CD4-positive, alpha-beta T cell treated with Interleukin-4 for 1 hour (primary cell): ENCODE measurements around the gene NECTIN3.

Source experiments
- DNase-seq, 2 donors: peaks; one replicate each; pipeline ENCODE4 v3.0.0-alpha.2; 2020 to 2022

Gene NECTIN3

GRCh38 chr3:111210003-111210711 is 138.5 kb downstream of the NECTIN3 start:
- peak in 1 of 2 donors; percentile 13 for DNase-seq

DNA sequence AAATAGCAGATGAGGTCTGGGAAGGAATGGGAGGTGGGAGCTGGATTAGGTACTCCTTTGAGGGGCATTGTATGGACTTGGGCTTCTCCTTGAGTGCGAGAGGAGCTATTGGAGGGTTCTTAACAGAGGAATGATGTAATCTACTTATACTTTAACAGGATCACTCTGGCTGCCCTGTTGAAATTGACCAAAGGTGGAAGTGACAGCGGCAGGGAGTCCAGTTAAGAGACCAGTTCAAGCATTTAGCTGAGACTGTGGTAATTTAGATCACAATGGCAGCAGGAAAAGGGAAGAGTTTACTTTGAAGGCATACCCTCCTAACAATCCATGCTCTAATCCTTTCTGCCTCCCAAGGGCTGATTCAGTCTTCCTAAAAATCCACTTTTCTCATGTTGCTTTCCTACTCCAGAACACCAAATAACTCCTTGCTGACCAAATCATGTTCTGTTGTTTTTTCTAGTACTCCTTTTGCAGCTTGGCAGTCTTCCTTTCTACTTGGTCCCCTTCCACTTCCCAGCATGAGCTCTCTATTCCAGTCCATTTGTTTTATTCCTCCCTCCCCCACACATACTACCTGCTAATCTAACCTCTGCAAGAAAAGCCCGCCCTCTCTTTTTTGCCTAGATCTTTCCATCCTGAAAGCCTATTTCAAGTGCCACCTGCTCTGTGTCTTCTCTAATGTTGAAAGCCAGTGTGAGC is 139.4 kb downstream of the NECTIN3 start:
- DNase-seq = no peak

DNA sequence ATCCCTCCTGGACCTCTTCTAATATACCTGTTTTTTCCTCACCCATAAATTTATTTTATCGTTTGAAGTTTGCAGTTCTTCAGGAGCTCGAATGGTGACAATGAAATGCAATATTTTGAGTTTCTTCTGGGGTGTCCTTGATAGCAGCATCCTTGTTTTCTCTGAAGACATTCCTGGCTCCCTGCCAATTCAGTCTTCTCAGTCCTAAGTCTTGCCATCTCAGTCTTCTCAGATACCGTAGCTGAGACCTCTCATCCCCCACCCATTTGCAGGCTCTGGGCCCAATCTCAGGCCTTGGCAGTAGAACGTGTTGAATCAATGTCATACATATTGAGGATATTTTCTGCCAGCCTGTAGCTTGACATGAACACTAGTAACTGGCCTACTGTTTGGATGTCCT is 140.9 kb downstream of the NECTIN3 start:
- DNase-seq = no peak

GRCh38 chr3:111215481-111215880 is 143.9 kb downstream of the NECTIN3 start:
- DNase-seq = no peak

- DNase-seq = no peak
Observed at GRCh38 chr3:111218615-111219014, 147.0 kb downstream of the NECTIN3 start.

- no peak for DNase-seq
Observed at GRCh38 chr3:111227216-111227615, 155.6 kb downstream of the NECTIN3 start.

DNA sequence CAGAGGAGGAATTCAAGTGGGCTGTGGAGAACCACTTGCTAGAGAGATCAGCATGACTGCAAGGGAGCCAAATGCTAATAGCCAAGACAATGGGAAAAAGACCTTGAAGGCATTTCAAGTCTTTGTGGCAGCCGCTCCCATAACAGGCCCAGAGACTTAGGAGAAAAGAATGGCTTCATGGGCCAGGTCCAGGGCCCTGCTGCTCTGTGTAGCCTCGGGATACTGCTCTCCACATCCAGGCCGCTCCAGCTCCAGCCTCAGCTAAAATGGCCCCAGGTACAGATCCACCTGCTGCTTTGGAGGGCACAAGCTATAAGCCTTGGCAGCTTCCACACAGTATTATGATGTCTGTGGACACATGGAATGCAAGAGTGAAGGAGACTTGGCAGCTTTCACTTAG is 157.7 kb downstream of the NECTIN3 start:
- DNase-seq = no peak

DNA sequence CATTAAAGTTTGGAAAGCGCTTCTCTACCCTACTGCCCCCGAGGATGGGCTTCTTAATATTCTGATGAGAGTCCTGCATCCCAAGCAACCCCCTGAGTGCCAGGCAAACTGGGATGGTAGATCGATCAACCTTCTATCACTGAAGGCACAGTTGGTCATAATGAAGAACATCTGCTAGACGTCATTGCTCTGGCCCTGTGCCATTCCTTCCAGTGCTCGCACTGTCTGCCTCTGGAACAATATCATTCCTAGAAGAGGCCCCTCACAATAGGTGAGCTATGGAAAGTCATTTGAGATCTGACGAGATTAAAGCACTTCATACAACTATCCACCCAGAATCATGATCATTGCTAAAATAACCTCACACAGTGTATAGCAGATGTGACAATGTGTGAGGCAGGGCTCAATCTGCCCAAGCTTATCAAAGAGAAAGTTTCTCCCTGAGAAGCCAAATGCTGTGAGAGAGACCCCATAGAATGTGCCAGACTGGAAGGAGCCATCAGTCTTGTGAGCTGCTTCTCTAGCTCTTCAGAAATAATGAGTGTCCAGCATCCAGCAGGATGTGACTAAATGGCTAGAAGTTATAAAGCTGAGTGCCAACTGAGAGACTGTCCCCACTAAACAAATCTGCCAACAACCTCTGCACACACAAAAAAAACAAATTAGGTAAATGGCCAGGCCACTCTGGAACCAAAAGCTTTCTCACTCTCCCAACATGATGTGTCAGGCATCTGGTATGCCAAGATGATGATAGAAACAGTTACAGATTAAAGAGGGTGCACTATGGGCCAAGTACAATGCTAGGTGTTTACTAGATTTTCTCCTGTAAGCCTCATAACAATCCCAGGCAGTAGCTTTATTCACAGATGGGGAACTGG is 165.5 kb downstream of the NECTIN3 start:
- DNase-seq = no peak

- DNase-seq = no peak
Observed at GRCh38 chr3:111237946-111238345, 166.3 kb downstream of the NECTIN3 start.

GRCh38 chr3:111238885-111239284 is 167.3 kb downstream of the NECTIN3 start:
- DNase-seq = peak in 1 of 2 donors; percentile 59

- no peak for DNase-seq
Observed at GRCh38 chr3:111241960-111242359, 170.3 kb downstream of the NECTIN3 start.
